ENCODE measurements around the gene TTC13.

The TTC13 gene

GRCh38 chr1:230864441-230864840 is 114.2 kb downstream of the TTC13 start:
- H3K4me1 ChIP-seq (ENCODE audit: control extremely low read depth in 1 of 4, control insufficient read depth in 4 of 4, insufficient read depth in 4 of 4, low read length in 3 of 4) = peaks cover 0 to 29% (median 19%) of the 10 kb centered on the region in 4 experiments
- H3K27ac ChIP-seq (ENCODE audit: insufficient read depth in 1 of 2, low read depth in 1 of 2, low read length in 2 of 2, poor library complexity in 1 of 2, severe bottlenecking in 2 of 2) = no peak overlapping the region
- DNase-seq = no peak
- H3K4me3 ChIP-seq (ENCODE audit: control insufficient read depth in 1 of 7, extremely low read depth in 1 of 7, insufficient read depth in 4 of 7, low read depth in 2 of 7, low read length in 6 of 7) = no peak overlapping the region
- ChIA-PET POLR2A (no interaction called here), CTCF (no interaction called here)
- peaks cover 0 to 16% (median 3%) of the 10 kb centered on the region in 5 experiments for H3K27me3 ChIP-seq (replicated peaks in 2 of 5; ENCODE audit: control insufficient read depth in 4 of 5, insufficient read depth in 5 of 5, low read length in 4 of 5)
- WGBS (ENCODE audit: insufficient coverage) = 88% methylated on average over 7 of the region's 9 CpGs
- H3K9me3 ChIP-seq (ENCODE audit: control extremely low read depth in 1 of 5, control insufficient read depth in 4 of 5, insufficient read depth in 2 of 5, low read depth in 1 of 5, low read length in 4 of 5) = no peaks in the 10 kb centered on the region
- no peaks in the 10 kb centered on the region for H3K36me3 ChIP-seq (ENCODE audit: control insufficient read depth in 4 of 4, insufficient read depth in 4 of 4, low read length in 3 of 4)

- no peaks in the 10 kb centered on the region for H3K9me3 ChIP-seq (ENCODE audit: control extremely low read depth in 1 of 5, control insufficient read depth in 4 of 5, insufficient read depth in 2 of 5, low read depth in 1 of 5, low read length in 4 of 5)
- DNase-seq = peak; percentile 23 to 79 (median 63)
- ChIA-PET POLR2A (no interaction called here), CTCF (no interaction called here)
- no peak overlapping the region for H3K27ac ChIP-seq (ENCODE audit: insufficient read depth in 1 of 2, low read depth in 1 of 2, low read length in 2 of 2, poor library complexity in 1 of 2, severe bottlenecking in 2 of 2)
- peaks cover 0 to 24% (median 12%) of the 10 kb centered on the region in 4 experiments for H3K4me1 ChIP-seq (ENCODE audit: control extremely low read depth in 1 of 4, control insufficient read depth in 4 of 4, insufficient read depth in 4 of 4, low read length in 3 of 4)
- no peak overlapping the region for H3K4me3 ChIP-seq (ENCODE audit: control insufficient read depth in 1 of 7, extremely low read depth in 1 of 7, insufficient read depth in 4 of 7, low read depth in 2 of 7, low read length in 6 of 7)
- no peaks in the 10 kb centered on the region for H3K36me3 ChIP-seq (ENCODE audit: control insufficient read depth in 4 of 4, insufficient read depth in 4 of 4, low read length in 3 of 4)
- peaks cover 0 to 10% (median 2%) of the 10 kb centered on the region in 5 experiments for H3K27me3 ChIP-seq (replicated peaks in 2 of 5; ENCODE audit: control insufficient read depth in 4 of 5, insufficient read depth in 5 of 5, low read length in 4 of 5)
- 30% methylated on average over 6 of the region's 6 CpGs for WGBS (ENCODE audit: insufficient coverage)
These were observed 115.2 kb downstream of the TTC13 start for GRCh38 chr1:230863449-230863848.

DNA sequence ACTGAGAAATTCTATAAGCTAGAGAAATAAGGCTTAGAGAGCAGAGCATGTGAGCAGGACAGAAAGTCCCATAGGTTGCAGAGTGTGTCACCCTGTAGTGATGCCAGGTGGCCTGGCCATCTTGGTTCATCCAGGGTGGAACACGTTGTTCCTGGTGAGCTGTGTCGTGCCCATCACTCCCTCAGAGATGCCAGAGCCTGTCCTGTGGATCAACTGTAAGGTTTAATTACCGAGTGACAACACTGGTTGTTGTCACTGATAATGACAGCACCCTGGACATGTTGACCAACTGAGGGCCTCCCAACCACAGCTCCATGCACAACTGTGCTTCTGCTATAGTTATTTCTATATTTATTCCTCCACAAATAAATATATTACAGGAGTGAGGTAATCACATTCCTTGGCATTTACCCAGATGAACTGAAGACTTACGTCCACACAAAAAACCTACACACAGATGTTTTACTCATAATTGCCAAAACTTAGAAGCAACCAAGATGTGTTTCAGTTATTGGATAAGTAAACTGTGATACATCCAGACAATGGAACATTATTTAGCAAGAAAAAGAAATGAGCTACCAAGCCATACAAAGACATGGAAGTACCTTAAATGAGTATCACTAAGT is 116.6 kb downstream of the TTC13 start:
- no peak for DNase-seq
- H3K27me3 ChIP-seq (replicated peaks in 2 of 5; ENCODE audit: control insufficient read depth in 4 of 5, insufficient read depth in 5 of 5, low read length in 4 of 5) = peaks cover 0 to 6% (median 0%) of the 10 kb centered on the region in 5 experiments
- H3K36me3 ChIP-seq (ENCODE audit: control insufficient read depth in 4 of 4, insufficient read depth in 4 of 4, low read length in 3 of 4) = no peaks in the 10 kb centered on the region
- WGBS (ENCODE audit: insufficient coverage) = 100% methylated on average over 3 of the region's 4 CpGs
- no peaks in the 10 kb centered on the region for H3K9me3 ChIP-seq (ENCODE audit: control extremely low read depth in 1 of 5, control insufficient read depth in 4 of 5, insufficient read depth in 2 of 5, low read depth in 1 of 5, low read length in 4 of 5)
- no peak overlapping the region for H3K4me3 ChIP-seq (ENCODE audit: control insufficient read depth in 1 of 7, extremely low read depth in 1 of 7, insufficient read depth in 4 of 7, low read depth in 2 of 7, low read length in 6 of 7)
- POLR2A ChIA-PET = no interaction called here
- H3K27ac ChIP-seq (ENCODE audit: insufficient read depth in 1 of 2, low read depth in 1 of 2, low read length in 2 of 2, poor library complexity in 1 of 2, severe bottlenecking in 2 of 2) = no peak overlapping the region
- peaks cover 0 to 16% (median 5%) of the 10 kb centered on the region in 4 experiments for H3K4me1 ChIP-seq (ENCODE audit: control extremely low read depth in 1 of 4, control insufficient read depth in 4 of 4, insufficient read depth in 4 of 4, low read length in 3 of 4)
- CTCF ChIA-PET = no interaction called here

GRCh38 chr1:230861489-230861888 is 117.2 kb downstream of the TTC13 start:
- Histone ChIP-seq H3K9me3 (ENCODE audit: control extremely low read depth in 1 of 5, control insufficient read depth in 4 of 5, insufficient read depth in 2 of 5, low read depth in 1 of 5, low read length in 4 of 5) (no peaks in the 10 kb centered on the region), H3K4me1 (ENCODE audit: control extremely low read depth in 1 of 4, control insufficient read depth in 4 of 4, insufficient read depth in 4 of 4, low read length in 3 of 4) (peaks cover 0 to 15% (median 5%) of the 10 kb centered on the region in 4 experiments)

GRCh38 chr1:230860617-230861384 is 117.9 kb downstream of the TTC13 start:
- POLR2A ChIA-PET = no interaction called here
- Histone ChIP-seq H3K27ac (ENCODE audit: insufficient read depth in 1 of 2, low read depth in 1 of 2, low read length in 2 of 2, poor library complexity in 1 of 2, severe bottlenecking in 2 of 2) (no peak overlapping the region), H3K36me3 (ENCODE audit: control insufficient read depth in 4 of 4, insufficient read depth in 4 of 4, low read length in 3 of 4) (no peaks in the 10 kb centered on the region), H3K4me1 (ENCODE audit: control extremely low read depth in 1 of 4, control insufficient read depth in 4 of 4, insufficient read depth in 4 of 4, low read length in 3 of 4) (peaks cover 0 to 15% (median 5%) of the 10 kb centered on the region in 4 experiments), H3K27me3 (replicated peaks in 2 of 5; ENCODE audit: control insufficient read depth in 4 of 5, insufficient read depth in 5 of 5, low read length in 4 of 5) (no peaks in the 10 kb centered on the region), H3K4me3 (ENCODE audit: control insufficient read depth in 1 of 7, extremely low read depth in 1 of 7, insufficient read depth in 4 of 7, low read depth in 2 of 7, low read length in 6 of 7) (no peak overlapping the region), H3K9me3 (ENCODE audit: control extremely low read depth in 1 of 5, control insufficient read depth in 4 of 5, insufficient read depth in 2 of 5, low read depth in 1 of 5, low read length in 4 of 5) (no peaks in the 10 kb centered on the region)
- DNase-seq = no peak
- CTCF ChIA-PET = no interaction called here
- WGBS (ENCODE audit: insufficient coverage) = 100% methylated on average over 5 of the region's 9 CpGs

More at GRCh38 chr1:230861489-230861888, 117.2 kb downstream of the TTC13 start:
- H3K27me3 ChIP-seq (replicated peaks in 2 of 5; ENCODE audit: control insufficient read depth in 4 of 5, insufficient read depth in 5 of 5, low read length in 4 of 5) = peaks cover 0 to under 1% (median 0%) of the 10 kb centered on the region in 5 experiments
- WGBS (ENCODE audit: insufficient coverage) = 100% methylated on average over 5 of the region's 13 CpGs
- no peaks in the 10 kb centered on the region for H3K36me3 ChIP-seq (ENCODE audit: control insufficient read depth in 4 of 4, insufficient read depth in 4 of 4, low read length in 3 of 4)
- ChIA-PET CTCF (no interaction called here), POLR2A (no interaction called here)
- no peak for DNase-seq
- no peak overlapping the region for H3K27ac ChIP-seq (ENCODE audit: insufficient read depth in 1 of 2, low read depth in 1 of 2, low read length in 2 of 2, poor library complexity in 1 of 2, severe bottlenecking in 2 of 2)
- H3K4me3 ChIP-seq (ENCODE audit: control insufficient read depth in 1 of 7, extremely low read depth in 1 of 7, insufficient read depth in 4 of 7, low read depth in 2 of 7, low read length in 6 of 7) = no peak overlapping the region

DNA sequence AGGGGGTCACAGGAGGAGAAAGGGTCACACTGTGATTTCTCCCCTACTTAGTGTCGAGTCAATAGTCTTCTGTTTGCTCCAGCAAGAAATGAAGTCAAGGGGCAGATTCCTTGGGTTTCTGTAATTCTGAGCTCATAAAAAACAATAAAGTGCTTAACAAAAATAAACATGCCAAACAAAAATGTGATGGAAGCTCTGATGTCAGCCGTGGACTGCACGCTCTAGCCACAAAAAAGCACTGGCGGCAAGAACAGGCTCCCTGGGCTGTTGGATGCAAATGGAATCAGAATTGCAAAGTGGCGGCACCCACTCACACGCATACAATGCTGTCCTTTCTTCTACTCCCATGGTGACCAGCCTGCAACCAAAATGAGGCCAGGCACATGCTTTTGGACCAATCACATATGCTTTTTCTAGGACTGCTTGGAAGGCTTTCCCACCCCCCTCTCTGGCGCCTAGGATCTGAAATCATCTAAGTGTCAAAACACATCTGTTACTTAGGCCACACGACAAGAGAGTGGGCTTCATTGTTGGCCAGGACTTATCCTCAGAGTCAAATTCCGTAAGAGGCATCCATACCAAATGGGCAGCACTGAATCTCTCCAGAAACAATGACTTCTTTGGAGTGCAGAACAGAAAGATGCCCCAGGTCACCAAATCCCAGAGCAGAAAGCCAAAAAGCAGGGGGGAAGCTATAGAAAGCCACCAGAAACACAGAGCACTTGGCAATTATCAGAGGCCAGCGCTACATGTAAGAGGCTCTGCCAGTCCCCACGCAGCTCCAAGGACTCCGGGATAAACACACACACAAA is 119.5 kb downstream of the TTC13 start:
- WGBS (ENCODE audit: insufficient coverage) = 91% methylated on average over 11 of the region's 12 CpGs
- Histone ChIP-seq H3K4me1 (ENCODE audit: control extremely low read depth in 1 of 4, control insufficient read depth in 4 of 4, insufficient read depth in 4 of 4, low read length in 3 of 4) (peaks cover 0 to 9% (median 5%) of the 10 kb centered on the region in 4 experiments), H3K27ac (ENCODE audit: insufficient read depth in 1 of 2, low read depth in 1 of 2, low read length in 2 of 2, poor library complexity in 1 of 2, severe bottlenecking in 2 of 2) (no peak overlapping the region), H3K9me3 (ENCODE audit: control extremely low read depth in 1 of 5, control insufficient read depth in 4 of 5, insufficient read depth in 2 of 5, low read depth in 1 of 5, low read length in 4 of 5) (no peaks in the 10 kb centered on the region), H3K4me3 (ENCODE audit: control insufficient read depth in 1 of 7, extremely low read depth in 1 of 7, insufficient read depth in 4 of 7, low read depth in 2 of 7, low read length in 6 of 7) (no peak overlapping the region), H3K36me3 (ENCODE audit: control insufficient read depth in 4 of 4, insufficient read depth in 4 of 4, low read length in 3 of 4) (no peaks in the 10 kb centered on the region), H3K27me3 (replicated peaks in 2 of 5; ENCODE audit: control insufficient read depth in 4 of 5, insufficient read depth in 5 of 5, low read length in 4 of 5) (no peaks in the 10 kb centered on the region)
- ChIA-PET POLR2A (no interaction called here), CTCF (no interaction called here)
- no peak for DNase-seq

All from common myeloid progenitor, CD34-positive (primary cell).